Spleen (tissue), 11 donors: ENCODE results near the gene SKAP2. TPM values are rescaled to one million over a fixed set of nuclear protein-coding genes. Genes with fewer than 3 reads are reported as not detected.

Experiments used
- DNase-seq: peaks from one replicate; pipeline ENCODE4 v3.0.0-alpha.2; 2020
- H3K27ac ChIP-seq, 8 donors: fragments of 200-600 bp; sonication (generic) in 7 of 8; 1 replicate in 4 of 8; 2 replicates in 4 of 8; pipeline versions ENCODE4 v1.5.0 to v1.8.0; 2016 to 2021; ENCODE audit warnings: inconsistent platforms in 4 of 8, mild to moderate bottlenecking in 4 of 8, moderate library complexity in 1 of 8
- H3K27me3 ChIP-seq, 7 donors: fragments of 200-600 bp; sonication (generic) in 6 of 7; replicated peaks in 1 of 7; 1 replicate in 4 of 7; 2 replicates in 3 of 7; pipeline versions ENCODE4 v1.5.0 to v1.8.0; 2016 to 2021; ENCODE audit warnings: inconsistent platforms in 3 of 7, mild to moderate bottlenecking in 1 of 7
- H3K36me3 ChIP-seq, 6 donors: fragments of 200-600 bp; sonication (generic) in 5 of 6; 1 replicate in 4 of 6; 2 replicates in 2 of 6; pipeline versions ENCODE4 v1.5.0 to v1.8.0; 2016 to 2021; ENCODE audit warnings: inconsistent platforms in 2 of 6
- H3K4me1 ChIP-seq, 6 donors: fragments of 200-600 bp; sonication (generic) in 5 of 6; 1 replicate in 3 of 6; 2 replicates in 3 of 6; pipeline versions ENCODE4 v1.5.0 to v1.8.0; 2016 to 2021; ENCODE audit warnings: inconsistent platforms in 3 of 6
- H3K4me3 ChIP-seq, 8 donors: fragments of 200-600 bp; sonication (generic) in 7 of 8; 1 replicate in 4 of 8; 2 replicates in 4 of 8; pipeline versions ENCODE4 v1.5.0 to v1.8.0; 2016 to 2021; ENCODE audit warnings: inconsistent platforms in 4 of 8, mild to moderate bottlenecking in 4 of 8, moderate library complexity in 2 of 8
- H3K9me3 ChIP-seq, 8 donors: fragments of 200-600 bp; sonication (generic) in 7 of 8; 1 replicate in 4 of 8; 2 replicates in 4 of 8; pipeline versions ENCODE4 v1.5.0 to v1.8.0; 2016 to 2021; ENCODE audit warnings: inconsistent platforms in 4 of 8
- CTCF ChIP-seq, 11 experiments: fragments of 200-600 bp in 7 of 11; fragments of 450-650 bp in 4 of 11; sonication (generic) in 4 of 11; IDR thresholded peaks in 8 of 11; conservative IDR thresholded peaks in 3 of 11; 1 replicate in 7 of 11; 2 replicates in 4 of 11; pipeline versions ENCODE4 v1.4.0 to v1.8.0; 2016 to 2021; ENCODE audit warnings: antibody characterized with exemption in 11 of 11, inconsistent platforms in 4 of 11, mild to moderate bottlenecking in 1 of 11
- POLR2A ChIP-seq, 3 donors: fragments of 450-650 bp; IDR thresholded peaks; one replicate each; pipeline ENCODE4 v1.5.1; 2017; ENCODE audit warnings: antibody characterized with exemption in 3 of 3, mild to moderate bottlenecking in 1 of 3
- POLR2AphosphoS5 ChIP-seq, 3 donors: sonication (generic); formaldehyde crosslinking; IDR thresholded peaks; one replicate each; pipeline ENCODE4 v1.5.1; 2017; ENCODE audit warnings: antibody characterized with exemption in 3 of 3
- WGBS, 5 donors: extraction: QIAGEN DNeasy Blood & Tissue Kit in 3 of 5; methylation state at CpG; one replicate each; pipeline versions ENCODE4 v1.1.5 to v1.1.7; 2013 to 2018; 5-methylcytosine and 5-hydroxymethylcytosine counted together
- intact Hi-C: fragments of 100-400 bp; cut with DNase I; formaldehyde crosslinking; loops from one replicate; pipeline ENCODE4 v1.15.0; 2023; ENCODE audit warnings: low total_unique reads
- polyA plus RNA-seq, 3 donors: library from polyadenylated mRNA; stranded (reverse); fragments of 200-250 nt; gene quantifications; one replicate each; pipeline ENCODE4 v1.2.1, GENCODE V29; 2013
- total RNA-seq, 7 donors: library from RNA; depleted of rRNA in 3 of 7; stranded (reverse); fragments of >200 nt in 3 of 7; fragmentation: NEBNext Ultra II Directional in 4 of 7; extraction: Animal tissue kit (Norgen Biotek cat#: 25700) in 4 of 7; gene quantifications; one replicate each; pipeline versions ENCODE4 v1.1.0 to v1.2.1, GENCODE V29; 2016 to 2021
- donor health status: healthy with polysubstance abuse.
- donor health status: DM: no; HTN: no; CAD: no; lungs with moderate emphysema.
- donor health status: DM: no; HTN: no; CAD: no.
- donor health status: Bipolar disorder and iron deficiency.
- donor health status: healthy.
- donor health status: DM: no; HTN: no; CAD: no.
- donor health status: DM: yes; HTN: yes; CAD: no.

Gene SKAP2
- total and polyA plus RNA-seq, 10 donors: 14.8 to 87.2 (median 61.7) TPM

- Histone ChIP-seq H3K27me3 (no peaks in the 10 kb centered on the region), H3K9me3 (no peaks in the 10 kb centered on the region), H3K4me3 (no peak overlapping the region), H3K36me3 (no peaks in the 10 kb centered on the region), H3K4me1 (no peaks in the 10 kb centered on the region), H3K27ac (no peak overlapping the region)
- peak in 1 of 3 donors; percentile 9 for TF ChIP-seq POLR2AphosphoS5 (IDR thresholded peaks at IDR 0.05)
- TF ChIP-seq CTCF (IDR thresholded peaks at IDR 0.05 in 8 of 11, conservative IDR thresholded peaks at IDR 0.05 in 3 of 11): no peak
- WGBS, 5 donors: 63 to 84% (median 79%) methylated on average over 10 to 11 of the region's 11 CpGs
- no peak for DNase-seq
- intact Hi-C loops: no loop called here
Observed at GRCh38 chr7:26627891-26628341, 236.5 kb downstream of the SKAP2 start.

DNA sequence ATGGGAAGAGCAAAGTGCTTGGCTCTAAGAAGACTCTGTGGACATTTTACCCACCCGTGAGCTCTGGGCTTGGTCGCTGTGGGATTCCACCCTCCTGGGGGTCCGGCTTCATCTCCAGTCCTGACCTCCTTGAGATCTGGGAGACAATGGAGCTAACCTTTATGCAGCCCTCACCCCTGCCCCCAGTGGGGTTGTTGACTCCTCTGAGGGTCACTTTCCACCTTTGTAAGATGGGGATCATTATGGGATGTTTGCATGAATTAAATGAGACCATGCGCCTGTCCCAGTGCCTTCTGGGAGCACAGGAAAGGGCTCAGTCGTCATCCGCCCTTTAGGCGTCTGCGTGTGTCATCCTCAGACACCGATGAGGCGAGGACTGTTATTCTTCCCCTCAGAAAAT lies 237.2 kb downstream of the SKAP2 start:
- TF ChIP-seq CTCF (IDR thresholded peaks at IDR 0.05 in 8 of 11, conservative IDR thresholded peaks at IDR 0.05 in 3 of 11): no peak
- TF ChIP-seq POLR2A (IDR thresholded peaks at IDR 0.05): no peak
- TF ChIP-seq POLR2AphosphoS5 (IDR thresholded peaks at IDR 0.05): no peak
- WGBS, 5 donors: 91 to 97% (median 94%) methylated on average over 10 of the region's 10 CpGs
- Histone ChIP-seq H3K36me3 (no peaks in the 10 kb centered on the region), H3K27ac (no peak overlapping the region), H3K4me3 (no peak overlapping the region), H3K27me3 (no peaks in the 10 kb centered on the region), H3K4me1 (no peaks in the 10 kb centered on the region), H3K9me3 (no peaks in the 10 kb centered on the region)
- DNase-seq: no peak
- intact Hi-C loops: no loop called here

GRCh38 chr7:26626687-26627086 lies 237.7 kb downstream of the SKAP2 start:
- Histone ChIP-seq H3K36me3 (no peaks in the 10 kb centered on the region), H3K27me3 (no peaks in the 10 kb centered on the region), H3K4me3 (no peak overlapping the region), H3K9me3 (no peaks in the 10 kb centered on the region), H3K27ac (no peak overlapping the region), H3K4me1 (no peaks in the 10 kb centered on the region)
- intact Hi-C loops: no loop called here
- DNase-seq: no peak
- WGBS, 5 donors: 85 to 95% (median 87%) methylated on average over 2 of the region's 2 CpGs
- no peak for TF ChIP-seq POLR2AphosphoS5 (IDR thresholded peaks at IDR 0.05)
- no peak for TF ChIP-seq POLR2A (IDR thresholded peaks at IDR 0.05)
- TF ChIP-seq CTCF (IDR thresholded peaks at IDR 0.05 in 8 of 11, conservative IDR thresholded peaks at IDR 0.05 in 3 of 11): no peak

DNA sequence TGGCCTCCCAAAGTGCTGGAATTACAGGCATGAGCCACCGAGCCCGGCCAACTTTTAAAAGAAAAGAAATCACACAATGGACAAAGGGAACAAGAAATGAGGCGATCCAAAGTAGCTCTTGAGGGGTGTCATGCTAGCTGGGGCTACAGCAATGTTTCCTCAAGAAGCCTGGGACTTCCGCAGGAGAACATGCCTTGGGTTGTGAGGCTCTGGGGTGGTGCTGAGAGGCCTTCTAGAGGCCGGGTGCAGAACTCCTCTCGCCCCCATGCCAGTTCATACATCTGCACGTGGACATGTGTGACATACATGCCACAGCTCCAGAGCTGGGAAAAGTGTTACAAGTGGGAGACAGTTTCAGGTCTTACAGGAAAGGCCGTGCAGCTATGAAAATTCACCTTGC lies 238.2 kb downstream of the SKAP2 start:
- intact Hi-C loops: no loop called here
- TF ChIP-seq CTCF (IDR thresholded peaks at IDR 0.05 in 8 of 11, conservative IDR thresholded peaks at IDR 0.05 in 3 of 11) (no peak), POLR2AphosphoS5 (IDR thresholded peaks at IDR 0.05) (no peak), POLR2A (IDR thresholded peaks at IDR 0.05) (no peak)
- H3K4me1 ChIP-seq: no peaks in the 10 kb centered on the region
- H3K27ac ChIP-seq: no peak overlapping the region
- DNase-seq: no peak
- H3K9me3 ChIP-seq: no peaks in the 10 kb centered on the region
- no peaks in the 10 kb centered on the region for H3K27me3 ChIP-seq
- no peaks in the 10 kb centered on the region for H3K36me3 ChIP-seq
- no peak overlapping the region for H3K4me3 ChIP-seq
- 90 to 96% (median 94%) methylated on average over 8 of the region's 8 CpGs for WGBS, 5 donors
